ENCODE data around the gene TARS2. TPM values are rescaled to one million over a fixed set of nuclear protein-coding genes. Genes with fewer than 3 reads are reported as not detected.

The TARS2 gene
- total and polyA plus RNA-seq, 10 of the 15 experiments (the other 5 are each of a cell fraction or from before 2014, with no cell fraction given), result 11.0 to 51.8 (median 45.2) TPM

DNA sequence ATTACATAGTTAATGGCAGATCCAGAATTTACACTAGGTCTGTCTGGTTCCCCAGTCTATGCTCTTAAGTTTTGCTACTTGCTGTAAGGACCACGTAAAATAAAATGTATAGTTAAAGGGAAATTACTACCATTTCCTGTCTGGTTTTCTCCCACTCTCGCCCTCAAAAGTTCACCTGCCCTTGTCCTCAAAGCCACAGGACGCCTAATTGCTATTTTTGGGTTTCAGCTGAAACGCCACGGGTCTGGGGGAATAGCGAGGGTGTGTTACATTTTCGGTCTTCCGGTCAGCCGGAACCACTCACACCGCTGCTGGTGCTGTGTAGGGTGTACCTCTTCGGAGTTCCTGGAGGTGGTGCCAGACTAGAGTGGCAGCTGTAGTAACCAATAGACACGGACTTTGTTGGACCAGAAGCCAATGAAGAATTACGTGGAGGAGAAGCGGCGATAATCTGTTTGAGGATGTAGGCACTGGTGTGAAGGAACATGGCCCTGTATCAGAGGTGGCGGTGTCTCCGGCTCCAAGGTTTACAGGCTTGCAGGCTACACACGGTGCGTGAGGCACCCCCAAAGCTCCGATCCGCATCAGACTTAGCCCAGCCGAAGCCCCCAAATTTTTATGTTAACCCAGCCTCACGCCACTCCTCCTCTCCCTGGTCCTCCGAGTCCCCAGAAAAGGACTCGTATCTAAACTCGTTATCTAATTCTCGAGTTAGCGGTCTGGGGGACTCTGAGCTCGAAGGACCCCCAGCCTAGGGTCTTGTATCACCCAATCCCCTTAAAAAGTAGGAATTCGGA is at the start of gene TARS2 (continued):
- TF ChIP-seq NR2C1 (IDR thresholded peaks at IDR 0.05) (peak; percentile 62; the same call in 1 of the 2 replicates), EGR1 (IDR thresholded peaks at IDR 0.05; ENCODE audit: borderline replicate concordance in 1 of 2, low read depth in 2 of 2, low read length in 2 of 2) (peak; percentile 40 to 45; a peak in 2 of 3 replicates), TARDBP (IDR thresholded peaks at IDR 0.05; ENCODE audit: borderline replicate concordance) (peak; percentile 60; the same call in 1 of the 2 replicates), HDAC2 (IDR thresholded peaks at IDR 0.05) (no peak), ZNF207 (IDR thresholded peaks at IDR 0.05; ENCODE audit: borderline replicate concordance) (peak; percentile 81; the same call in 1 of the 2 replicates), FOXM1 (IDR thresholded peaks at IDR 0.05; ENCODE audit: low read depth, low read length) (no peak), TCF12 (IDR thresholded peaks at IDR 0.05; ENCODE audit: low read depth, low read length) (peak; percentile 68), ZNF622 (IDR thresholded peaks at IDR 0.05) (no peak), DPF2 (IDR thresholded peaks at IDR 0.05) (peak; percentile 99), CHD4 (IDR thresholded peaks at IDR 0.05) (no peak), BHLHE40 (IDR thresholded peaks at IDR 0.05; ENCODE audit: borderline replicate concordance in 1 of 2, low read depth in 2 of 2, low read length in 1 of 2) (peak in 1 of 2 experiments; percentile 66; a peak in 3 of 4 replicates), RAD21 (IDR thresholded peaks at IDR 0.05; ENCODE audit: insufficient read depth, low read depth, low read length) (no peak), POU2F2 (IDR thresholded peaks at IDR 0.05; ENCODE audit: borderline replicate concordance, low read depth, low read length) (peak; percentile 88), SMAD1 (IDR thresholded peaks at IDR 0.05; ENCODE audit: low read depth, partially characterized antibody) (no peak), BRCA1 (IDR thresholded peaks at IDR 0.05; ENCODE audit: low read depth, low read length) (no peak), SRF (IDR thresholded peaks at IDR 0.05; ENCODE audit: low read depth in 2 of 2, low read length in 2 of 2) (peak in 1 of 2 experiments; percentile 89; a peak in 2 of 4 replicates), PKNOX1 (IDR thresholded peaks at IDR 0.05) (peak; percentile 100), RELA (IDR thresholded peaks at IDR 0.05; ENCODE audit: borderline replicate concordance, partially characterized antibody) (peak; percentile 73), HDGF (IDR thresholded peaks at IDR 0.05) (0 out of 2 replicates have a peak, but pooled peaks have one; percentile 23), MAX (IDR thresholded peaks at IDR 0.05; ENCODE audit: low read depth, low read length) (peak; percentile 54; the same call in 1 of the 2 replicates), JUND (IDR thresholded peaks at IDR 0.05; ENCODE audit: low read depth, low read length) (no peak)
- TF ChIP-seq, protein P1, sequence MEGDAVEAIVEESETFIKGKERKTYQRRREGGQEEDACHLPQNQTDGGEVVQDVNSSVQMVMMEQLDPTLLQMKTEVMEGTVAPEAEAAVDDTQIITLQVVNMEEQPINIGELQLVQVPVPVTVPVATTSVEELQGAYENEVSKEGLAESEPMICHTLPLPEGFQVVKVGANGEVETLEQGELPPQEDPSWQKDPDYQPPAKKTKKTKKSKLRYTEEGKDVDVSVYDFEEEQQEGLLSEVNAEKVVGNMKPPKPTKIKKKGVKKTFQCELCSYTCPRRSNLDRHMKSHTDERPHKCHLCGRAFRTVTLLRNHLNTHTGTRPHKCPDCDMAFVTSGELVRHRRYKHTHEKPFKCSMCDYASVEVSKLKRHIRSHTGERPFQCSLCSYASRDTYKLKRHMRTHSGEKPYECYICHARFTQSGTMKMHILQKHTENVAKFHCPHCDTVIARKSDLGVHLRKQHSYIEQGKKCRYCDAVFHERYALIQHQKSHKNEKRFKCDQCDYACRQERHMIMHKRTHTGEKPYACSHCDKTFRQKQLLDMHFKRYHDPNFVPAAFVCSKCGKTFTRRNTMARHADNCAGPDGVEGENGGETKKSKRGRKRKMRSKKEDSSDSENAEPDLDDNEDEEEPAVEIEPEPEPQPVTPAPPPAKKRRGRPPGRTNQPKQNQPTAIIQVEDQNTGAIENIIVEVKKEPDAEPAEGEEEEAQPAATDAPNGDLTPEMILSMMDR (IDR thresholded peaks at IDR 0.05 in 2 of 3, conservative IDR thresholded peaks at IDR 0.05 in 1 of 3; ENCODE audit: control insufficient read depth in 2 of 3, extremely low read depth in 1 of 3, insufficient read depth in 1 of 3, low read depth in 3 of 3, low read length in 3 of 3), result no peak
- TF ChIP-seq, protein P2, sequence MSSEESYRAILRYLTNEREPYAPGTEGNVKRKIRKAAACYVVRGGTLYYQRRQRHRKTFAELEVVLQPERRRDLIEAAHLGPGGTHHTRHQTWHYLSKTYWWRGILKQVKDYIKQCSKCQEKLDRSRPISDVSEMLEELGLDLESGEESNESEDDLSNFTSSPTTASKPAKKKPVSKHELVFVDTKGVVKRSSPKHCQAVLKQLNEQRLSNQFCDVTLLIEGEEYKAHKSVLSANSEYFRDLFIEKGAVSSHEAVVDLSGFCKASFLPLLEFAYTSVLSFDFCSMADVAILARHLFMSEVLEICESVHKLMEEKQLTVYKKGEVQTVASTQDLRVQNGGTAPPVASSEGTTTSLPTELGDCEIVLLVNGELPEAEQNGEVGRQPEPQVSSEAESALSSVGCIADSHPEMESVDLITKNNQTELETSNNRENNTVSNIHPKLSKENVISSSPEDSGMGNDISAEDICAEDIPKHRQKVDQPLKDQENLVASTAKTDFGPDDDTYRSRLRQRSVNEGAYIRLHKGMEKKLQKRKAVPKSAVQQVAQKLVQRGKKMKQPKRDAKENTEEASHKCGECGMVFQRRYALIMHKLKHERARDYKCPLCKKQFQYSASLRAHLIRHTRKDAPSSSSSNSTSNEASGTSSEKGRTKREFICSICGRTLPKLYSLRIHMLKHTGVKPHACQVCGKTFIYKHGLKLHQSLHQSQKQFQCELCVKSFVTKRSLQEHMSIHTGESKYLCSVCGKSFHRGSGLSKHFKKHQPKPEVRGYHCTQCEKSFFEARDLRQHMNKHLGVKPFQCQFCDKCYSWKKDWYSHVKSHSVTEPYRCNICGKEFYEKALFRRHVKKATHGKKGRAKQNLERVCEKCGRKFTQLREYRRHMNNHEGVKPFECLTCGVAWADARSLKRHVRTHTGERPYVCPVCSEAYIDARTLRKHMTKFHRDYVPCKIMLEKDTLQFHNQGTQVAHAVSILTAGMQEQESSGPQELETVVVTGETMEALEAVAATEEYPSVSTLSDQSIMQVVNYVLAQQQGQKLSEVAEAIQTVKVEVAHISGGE (CRISPR knock-in tag; IDR thresholded peaks at IDR 0.05), result peak; percentile 93

Measured in GM12878 (cell line).